NCI-H526 (cell line): Measurements from ENCODE around the gene NFKBIL1.

ENCODE experiments used
- DNase-seq, 2 experiments: peaks; one replicate each; lab custom pipeline; 2025; lab: John Stamatoyannopoulos, UW

The NFKBIL1 gene

DNA sequence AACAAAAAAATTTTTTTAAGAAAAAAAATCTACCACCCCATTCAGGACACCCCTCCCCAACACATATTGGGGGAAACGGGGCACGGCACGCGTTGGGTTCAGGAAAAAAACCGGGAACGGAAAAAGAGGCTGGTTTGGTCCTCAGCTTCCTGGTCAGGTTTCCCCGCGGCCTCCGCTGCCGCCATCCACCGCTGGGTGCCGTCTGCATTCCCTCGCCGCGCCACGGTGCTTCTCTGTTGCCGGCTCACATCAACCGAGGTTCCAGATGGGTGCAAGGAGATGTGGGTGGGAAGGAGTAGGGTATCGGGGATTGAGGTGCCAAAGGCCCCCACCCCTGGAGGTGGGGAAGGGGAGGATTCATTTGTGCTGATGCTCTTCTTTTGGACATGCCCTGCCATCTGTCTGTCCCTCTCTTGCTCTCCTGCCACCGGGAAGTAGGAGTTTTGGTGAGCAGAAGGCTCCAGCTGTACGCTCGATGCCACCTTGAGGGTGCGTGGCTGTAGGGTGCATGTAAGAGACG, 12.8 kb upstream of the NFKBIL1 start:
- no peak for DNase-seq

DNA sequence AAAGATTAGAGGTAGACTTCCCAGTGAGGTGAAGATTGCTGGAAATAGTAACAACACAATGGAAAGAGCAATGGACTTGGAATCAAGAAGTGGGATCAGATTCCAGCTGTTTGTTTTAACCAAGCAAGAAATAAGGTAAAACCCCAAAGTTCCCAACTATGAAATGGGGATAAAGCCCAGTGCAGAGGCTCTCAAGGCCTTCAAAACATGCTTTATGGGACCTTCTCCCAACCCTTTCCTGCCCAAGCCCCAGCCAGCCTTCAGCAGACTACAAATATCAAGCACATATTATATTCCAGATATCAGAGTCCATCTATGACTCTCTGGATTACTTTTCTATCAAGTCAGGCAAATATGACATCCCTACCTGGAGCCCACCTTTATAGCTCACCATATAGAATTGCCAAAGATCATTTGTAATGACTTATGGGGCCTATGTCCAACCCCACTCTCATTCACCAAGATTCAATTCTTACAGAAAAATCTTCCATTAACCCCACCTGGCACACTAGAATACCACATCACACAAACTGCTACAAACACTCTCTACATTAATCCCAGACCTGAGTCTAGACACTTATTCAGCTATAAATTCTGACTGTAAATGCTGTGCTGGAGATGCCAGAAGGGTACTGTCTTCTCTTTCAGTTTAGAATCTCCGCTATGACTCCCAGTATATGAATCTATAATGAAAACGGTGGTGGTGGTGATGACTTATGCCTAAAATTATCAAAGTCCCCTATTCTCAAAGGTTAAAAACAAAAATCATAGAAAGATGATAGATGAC, 11.7 kb upstream of the NFKBIL1 start:
- DNase-seq = no peak

DNA sequence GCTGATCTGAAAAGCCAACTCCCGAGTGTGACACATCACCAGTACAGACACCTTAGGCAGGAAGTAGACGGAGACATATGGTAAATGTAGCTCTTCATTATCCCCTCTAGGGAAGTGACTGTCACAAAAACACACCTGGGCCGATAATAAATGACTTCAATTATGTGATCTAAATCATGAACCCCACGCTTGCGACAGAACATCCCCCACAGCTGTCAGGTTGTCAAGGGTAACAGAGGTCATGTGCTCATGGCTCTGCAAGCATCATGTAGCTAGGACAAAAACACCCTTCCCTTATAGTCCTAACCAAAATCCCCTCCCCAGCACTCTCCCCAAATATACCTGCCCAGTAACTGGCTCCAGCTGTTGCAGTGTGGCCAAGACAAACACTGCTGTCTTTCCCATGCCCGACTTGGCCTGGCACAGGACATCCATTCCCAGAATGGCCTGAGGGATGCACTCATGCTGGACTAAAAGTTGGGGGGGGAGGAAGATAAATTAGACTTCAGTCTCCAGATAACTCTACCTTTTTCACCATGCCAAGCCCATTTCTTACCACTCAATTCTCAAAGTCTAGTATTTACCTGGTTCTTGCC, 8.5 kb upstream of the NFKBIL1 start:
- DNase-seq = no peak

DNA sequence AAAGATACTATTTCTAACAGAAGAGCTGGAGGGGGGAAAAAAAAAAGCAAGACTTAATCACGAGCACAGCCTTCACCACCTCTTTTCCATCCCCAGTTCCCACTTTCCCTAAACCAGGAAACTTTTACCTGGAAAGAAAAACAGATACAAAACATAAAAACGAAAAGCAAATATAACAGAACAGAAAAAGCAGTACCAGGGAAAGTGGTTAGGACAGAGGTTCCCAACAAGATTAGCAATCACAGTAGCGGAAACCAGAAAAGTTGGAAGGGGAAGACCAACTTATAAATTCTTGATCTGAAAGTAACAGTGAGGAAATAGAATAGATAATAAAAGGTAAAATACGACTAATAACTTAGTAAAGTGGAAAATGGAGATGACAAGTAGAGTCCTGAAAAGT, 6.8 kb upstream of the NFKBIL1 start:
- no peak for DNase-seq

DNA sequence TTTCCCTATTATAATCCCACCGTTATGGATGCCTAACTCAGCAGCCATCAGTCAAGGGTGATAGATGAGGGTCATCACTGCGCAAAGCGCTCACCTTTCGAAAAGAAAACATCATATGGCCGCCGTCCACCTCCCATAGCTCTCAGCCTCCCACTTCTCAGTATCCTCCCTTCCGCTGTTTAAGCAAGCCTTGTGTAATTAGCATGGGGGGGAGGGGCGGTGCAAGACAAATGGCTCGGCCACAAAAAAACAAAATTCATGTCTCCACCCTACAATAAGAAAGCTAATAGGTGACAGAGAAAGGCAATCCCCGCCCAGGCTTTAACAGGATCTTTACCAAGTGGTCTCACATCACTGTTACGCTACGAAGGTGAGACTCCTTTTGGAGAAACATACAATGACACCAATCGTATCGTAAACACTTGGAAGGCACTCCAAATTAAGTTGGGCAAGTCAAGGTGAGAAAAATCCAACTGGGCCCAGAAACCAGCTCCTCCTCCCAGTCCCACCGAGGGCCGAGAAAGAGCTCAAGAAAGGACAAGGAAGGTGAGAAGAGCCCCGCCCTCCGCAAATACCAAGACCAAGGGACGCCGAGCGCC, 6.2 kb upstream of the NFKBIL1 start:
- DNase-seq = peak; percentile 55 to 69

DNA sequence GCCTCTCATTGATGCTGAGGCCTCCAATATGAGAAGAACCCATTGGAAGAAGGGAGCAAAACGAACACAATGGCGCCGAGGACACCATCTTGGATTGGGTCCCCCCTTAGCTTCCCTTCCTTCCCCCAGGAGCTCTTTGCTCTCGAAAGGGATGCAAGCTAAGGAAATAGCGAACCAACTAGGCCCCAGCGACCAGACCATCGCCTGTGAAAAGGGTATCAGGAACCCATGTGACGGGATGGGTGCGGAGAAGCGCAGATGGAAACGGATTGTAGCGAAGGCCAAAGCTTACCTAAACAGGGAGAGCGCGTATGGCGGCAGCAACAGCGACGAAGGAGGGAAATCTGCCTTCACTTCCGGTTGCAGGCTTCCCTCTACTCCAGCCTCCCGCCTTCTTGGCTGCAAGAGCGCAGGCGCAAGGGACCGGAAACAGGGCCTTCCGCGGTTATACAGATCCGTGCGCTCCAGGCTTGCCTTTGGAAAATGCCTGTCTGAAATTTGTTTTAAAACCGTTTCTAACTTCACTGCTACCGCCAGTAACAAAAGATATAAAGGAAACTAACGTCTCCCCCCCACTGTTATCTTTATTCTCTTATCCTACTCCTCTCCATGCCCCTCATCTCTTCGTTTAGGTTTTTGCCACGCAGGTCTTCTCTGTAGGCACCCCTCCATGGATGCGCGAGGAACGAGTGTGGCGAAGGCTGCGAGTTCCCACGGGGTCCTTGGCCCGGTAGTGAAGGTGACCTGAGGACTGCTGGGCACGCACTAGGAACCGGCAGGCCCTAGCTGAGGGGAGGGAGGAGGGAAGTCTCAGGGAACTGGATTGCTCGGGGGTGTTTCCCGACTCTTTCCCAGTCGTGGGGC, 5.5 kb upstream of the NFKBIL1 start, which contains the start of gene DDX39B:
DDX39B (minus strand) TSS at position 346 of the 864 bp plus-strand sequence. CDS start 1,471 bp downstream, outside the sequence.
- peak; percentile 96 to 98 for DNase-seq

DNA sequence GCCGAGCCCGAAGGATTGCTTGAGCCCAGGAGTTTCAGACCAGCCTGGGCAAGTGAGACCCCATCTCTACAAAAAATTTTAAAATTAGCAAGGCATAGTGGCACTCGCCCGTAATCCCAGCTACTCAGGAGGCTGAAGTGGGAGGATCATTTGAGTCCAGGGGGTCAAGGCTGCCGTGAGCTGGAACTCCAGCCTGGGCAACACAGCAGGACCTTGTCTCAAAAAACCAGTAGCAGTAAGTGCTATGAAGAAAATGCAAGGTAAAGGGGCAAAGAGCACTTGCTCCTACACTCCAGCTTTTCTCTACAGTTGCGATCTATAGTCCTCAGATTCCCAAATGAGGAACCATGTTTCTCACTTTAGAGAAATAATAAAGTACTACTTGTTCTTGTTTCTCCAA, 3.8 kb upstream of the NFKBIL1 start:
- DNase-seq = no peak

DNA sequence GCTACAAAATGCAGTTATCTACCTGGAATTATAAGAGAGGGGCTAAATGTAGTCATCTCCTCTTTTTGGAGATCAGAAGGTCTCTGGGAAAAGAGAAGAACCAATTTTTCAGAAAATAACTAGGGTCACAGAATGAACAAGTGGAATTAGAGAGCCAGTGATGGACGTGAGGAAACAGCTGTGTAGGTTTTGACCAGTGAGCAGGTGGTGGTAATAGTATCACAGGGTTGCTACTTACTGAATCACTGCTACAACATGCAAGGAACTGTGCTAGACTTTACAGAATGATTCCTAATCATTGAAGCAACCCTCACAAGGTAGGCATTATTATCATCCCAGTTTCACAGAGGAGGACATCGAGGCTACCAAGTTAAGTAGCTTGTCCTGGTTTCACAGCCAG, 2.7 kb upstream of the NFKBIL1 start:
- DNase-seq = no peak

DNA sequence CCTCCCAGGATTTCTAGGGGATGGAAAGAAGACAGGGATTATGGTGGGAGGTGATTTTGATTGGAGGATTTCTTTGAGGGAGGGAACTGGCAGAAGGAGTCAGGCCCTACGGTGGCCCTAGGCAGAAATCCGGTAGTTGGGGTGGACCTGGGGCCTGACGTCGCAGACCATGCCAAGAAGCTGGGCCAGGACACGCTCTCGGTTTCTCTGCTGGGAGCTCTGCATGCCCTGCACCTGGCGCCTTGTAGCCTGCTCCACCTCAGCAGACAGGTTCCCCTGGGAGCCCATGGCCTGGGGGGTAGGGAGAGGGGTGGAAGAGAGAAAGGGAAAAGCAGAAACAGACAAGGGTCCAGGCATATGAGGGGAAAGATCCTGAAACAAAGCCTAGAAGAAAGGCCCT, 2.1 kb upstream of the NFKBIL1 start:
- DNase-seq = peak in 1 of 2 experiments; percentile 42

DNA sequence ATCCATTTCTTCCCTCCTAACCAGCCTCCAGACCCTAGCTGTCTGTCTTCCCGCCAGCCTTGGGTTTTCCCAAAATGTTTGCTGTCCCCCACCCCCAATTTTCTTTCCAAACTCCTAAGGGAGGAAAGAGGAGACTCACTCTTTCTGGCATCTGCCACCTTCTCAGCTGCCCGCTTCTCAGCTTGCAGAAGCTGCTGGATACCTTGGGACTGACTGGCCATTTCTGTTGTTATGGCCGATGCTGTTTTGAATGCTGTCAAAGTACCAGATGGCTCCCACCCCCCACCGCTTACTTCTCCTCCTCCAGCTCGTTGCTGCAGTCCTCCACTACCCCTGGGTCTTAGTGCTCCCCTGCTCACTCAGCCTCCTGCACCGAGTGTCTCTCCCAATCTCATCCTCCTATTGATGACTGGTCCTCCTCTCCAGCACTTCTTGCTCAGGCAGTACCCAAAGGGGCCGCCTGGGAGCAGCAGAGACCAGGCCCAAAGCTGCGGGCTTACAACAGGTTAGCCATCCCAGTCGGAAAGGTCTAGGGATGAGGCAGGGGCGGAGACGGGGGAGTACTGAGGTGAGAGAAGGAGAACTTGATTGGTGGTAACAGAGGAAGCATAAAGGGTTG, 960 bp upstream of the NFKBIL1 start, which contains the start of gene ATP6V1G2:
ATP6V1G2 (minus strand) TSS at position 270 of the 619 bp plus-strand sequence; CDS start at position 221, 49 bp downstream.
- DNase-seq = peak; percentile 97 to 98

DNA sequence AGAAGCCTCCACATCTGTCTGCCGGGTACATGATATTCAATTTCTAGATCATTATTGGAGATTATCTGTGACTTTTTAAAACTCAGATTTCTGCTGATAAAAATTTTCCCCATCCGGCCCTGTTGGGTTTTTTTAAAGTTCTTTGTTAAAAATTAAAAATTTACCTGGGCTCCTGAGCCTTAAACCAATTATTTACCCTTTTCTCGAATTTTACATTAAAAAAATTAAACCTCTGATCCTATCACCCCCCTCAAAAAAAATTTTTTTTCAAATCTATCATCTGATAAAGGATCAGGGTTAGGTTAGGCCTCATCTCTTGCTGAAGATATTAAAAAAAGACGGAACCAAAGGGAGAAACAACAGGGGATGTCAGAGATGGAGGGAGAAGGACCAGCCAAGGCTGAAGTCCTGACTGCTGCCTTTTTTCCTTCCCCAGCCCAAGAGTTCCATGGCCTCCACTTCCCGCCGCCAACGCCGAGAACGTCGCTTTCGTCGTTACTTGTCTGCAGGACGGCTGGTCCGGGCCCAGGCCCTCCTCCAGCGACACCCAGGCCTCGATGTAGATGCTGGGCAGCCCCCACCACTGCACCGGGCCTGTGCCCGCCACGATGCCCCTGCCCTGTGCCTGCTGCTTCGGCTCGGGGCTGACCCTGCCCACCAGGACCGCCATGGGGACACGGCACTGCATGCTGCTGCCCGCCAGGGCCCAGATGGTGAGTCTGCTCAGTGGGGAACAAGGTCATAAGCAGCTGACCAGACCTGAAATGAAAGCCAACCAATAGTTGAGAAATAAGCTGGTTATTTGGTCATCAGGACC, 527 bp downstream of the NFKBIL1 start:
- DNase-seq = peak in 1 of 2 experiments; percentile 39

DNA sequence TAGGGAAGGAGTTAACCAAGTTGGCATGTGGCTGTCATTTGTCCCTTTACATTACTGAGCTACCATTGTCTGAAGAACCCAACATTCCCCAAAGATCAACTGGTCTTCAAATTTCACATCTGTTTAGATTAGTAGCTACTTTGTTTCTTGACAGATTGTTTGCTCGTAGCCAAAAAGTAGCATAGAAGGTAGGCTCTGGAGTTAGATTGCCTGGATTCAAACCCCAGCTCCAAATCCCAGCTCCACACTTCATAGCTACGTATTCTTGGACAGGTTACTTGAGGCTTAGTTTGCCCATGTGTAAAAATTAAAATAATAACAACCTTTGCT, 1.1 kb downstream of the NFKBIL1 start:
- DNase-seq = no peak

DNA sequence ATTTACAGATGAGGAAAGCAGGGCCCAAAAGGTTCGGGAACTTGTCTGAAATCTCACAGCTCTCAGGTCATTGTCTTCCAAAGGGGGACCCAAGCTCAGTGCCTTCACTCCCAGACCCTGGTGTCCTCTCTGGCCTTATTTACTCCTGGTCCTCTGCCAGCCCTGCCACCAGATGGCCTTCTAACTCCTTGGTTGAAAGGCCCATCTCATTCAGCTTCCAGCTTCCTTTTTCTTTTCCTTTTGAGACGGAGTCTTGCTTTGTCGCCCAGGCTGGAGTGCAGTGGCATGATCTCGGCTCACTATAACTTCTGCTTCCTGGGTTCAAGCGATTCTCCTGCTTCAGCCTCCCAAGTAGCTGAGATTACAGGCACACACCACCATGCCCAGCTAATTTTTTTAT, 4.0 kb downstream of the NFKBIL1 start:
- DNase-seq = peak in 1 of 2 experiments; percentile 48

DNA sequence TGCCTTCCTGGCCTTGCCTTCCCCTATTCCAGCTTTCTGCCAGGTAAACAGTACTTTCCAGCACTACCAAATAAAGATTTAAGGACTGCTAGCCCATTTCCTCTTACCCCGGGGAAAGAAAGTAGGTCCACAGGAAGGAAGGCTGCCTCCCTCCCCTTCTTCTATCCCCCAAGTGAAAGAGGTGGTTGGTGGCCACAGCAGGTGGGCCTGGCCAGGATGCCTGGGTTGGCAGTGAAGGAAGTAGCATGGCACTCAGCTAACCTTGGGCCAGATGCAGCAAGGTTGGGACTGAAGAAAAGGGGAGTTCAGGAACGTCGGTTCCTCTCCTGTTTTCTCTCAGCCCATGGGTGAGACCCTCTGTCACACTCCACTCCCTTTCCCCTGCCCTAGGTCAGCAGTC, 8.9 kb downstream of the NFKBIL1 start:
- DNase-seq = no peak

DNA sequence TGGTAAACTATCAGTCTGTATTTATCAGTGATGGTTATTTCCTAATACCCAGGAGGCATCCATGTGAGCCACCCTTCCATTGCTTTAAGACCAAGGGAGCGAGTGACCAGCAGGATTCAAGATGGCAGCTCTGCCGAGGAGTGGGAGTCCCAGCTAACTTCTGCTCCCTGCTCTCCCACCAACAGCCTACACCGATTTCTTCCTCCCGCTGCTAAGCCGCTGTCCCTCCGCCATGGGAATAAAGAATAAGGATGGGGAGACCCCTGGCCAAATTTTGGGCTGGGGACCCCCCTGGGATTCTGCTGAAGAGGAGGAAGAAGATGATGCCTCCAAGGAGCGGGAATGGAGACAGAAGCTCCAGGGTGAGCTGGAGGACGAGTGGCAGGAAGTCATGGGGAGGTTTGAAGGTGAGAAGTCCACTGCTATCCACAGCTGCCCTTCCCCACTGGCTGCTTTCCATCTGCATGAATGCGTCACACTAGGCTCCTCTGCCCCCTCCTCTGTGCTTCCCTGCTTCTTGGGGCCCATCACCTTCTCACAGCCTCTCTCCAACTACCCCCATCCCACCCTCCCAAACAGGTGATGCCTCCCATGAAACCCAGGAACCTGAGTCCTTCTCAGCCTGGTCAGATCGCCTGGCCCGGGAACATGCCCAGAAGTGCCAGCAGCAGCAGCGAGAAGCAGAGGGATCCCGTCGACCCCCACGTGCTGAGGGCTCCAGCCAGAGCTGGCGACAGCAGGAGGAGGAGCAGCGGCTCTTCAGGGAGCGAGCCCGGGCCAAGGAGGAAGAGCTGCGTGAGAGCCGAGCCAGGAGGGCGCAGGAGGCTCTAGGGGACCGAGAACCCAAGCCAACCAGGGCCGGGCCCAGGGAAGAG, 10.3 kb downstream of the NFKBIL1 start:
- no peak for DNase-seq

DNA sequence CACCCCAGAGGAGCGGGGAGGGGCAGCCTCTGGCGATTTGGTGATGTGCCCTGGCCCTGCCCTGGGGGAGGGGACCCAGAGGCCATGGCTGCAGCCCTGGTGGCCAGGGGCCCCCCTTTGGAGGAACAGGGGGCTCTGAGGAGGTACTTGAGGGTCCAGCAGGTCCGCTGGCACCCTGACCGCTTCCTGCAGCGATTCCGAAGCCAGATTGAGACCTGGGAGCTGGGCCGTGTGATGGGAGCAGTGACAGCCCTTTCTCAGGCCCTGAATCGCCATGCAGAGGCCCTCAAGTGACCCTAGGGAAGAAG, 10.9 kb downstream of the NFKBIL1 start:
- DNase-seq = no peak

DNA sequence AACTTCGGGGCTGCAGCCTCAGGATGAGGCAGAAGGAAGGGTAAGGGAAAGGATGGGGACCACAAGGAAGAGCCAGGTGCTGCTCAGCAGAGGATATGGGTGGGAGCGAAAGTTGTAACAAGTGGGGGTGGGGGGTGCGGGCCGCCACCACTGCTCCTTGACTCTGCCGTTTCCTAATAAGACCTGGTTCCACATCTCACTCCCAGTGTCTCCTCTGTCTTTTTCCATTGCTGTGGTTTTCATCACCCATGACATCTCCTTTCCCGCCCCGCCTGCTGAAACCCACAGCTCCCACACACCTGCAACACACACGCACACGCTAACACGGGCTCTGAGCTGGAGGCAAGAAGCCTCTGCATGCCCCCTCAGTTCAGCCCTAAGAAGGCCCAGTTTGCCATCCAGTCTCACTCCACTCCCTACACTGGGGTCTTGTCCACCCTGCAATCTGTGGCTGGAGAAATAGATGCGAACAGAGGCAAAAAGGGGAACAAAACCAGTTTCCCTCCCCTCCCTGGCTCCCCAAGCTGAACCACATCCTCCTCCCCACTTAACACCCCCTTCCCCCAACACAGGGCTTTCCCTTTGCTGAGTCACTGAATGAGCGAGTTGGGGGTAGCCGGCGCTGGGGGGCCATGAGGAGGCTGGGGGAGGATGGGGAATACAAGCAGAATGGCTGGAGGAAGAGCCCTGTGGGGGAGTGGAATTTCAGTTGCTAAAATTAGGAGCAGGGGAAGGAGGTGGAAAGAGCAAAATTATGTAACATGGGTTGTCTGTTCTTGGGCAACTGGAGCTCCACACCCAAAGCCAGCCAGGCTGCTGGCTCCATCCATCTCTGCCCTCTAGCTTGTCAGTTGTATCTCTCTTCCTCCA, 11.5 kb downstream of the NFKBIL1 start:
- DNase-seq = no peak

DNA sequence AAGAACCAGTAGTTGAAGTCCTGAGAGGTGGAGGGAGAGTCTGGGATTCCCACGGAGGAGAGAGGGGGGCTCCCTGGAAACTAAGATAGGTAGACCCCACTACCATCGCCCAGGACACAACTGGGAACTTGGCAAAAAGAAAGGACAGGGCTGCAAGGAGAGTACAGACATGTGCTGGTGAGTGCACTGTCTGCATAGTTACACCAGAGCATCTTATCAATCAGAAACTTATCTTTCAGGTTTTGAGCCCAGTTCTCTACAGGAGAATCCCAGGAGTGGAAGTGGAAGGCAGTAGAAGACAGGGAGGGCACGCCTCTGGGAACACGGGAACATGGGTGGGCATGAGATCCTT, 12.2 kb downstream of the NFKBIL1 start:
- DNase-seq = no peak
